Stomach (tissue), 9 donors: Measurements from ENCODE around the gene TES. TPM values are rescaled to one million over a fixed set of nuclear protein-coding genes. Genes with fewer than 3 reads are reported as not detected.
A peak's percentile ranks its signal among the peaks of the same experiment; 100 is the strongest.

Source experiments
- DNase-seq, 2 donors: peaks; one replicate each; pipeline versions ENCODE4 v3.0.0 to v3.0.0-alpha.2; 2013 to 2019
- H3K27ac ChIP-seq, 5 donors: fragments of 200-600 bp in 4 of 5; sonication (generic) in 4 of 5; one replicate each; pipeline ENCODE4 v1.5.1; 2013 to 2019; ENCODE audit warnings: mild to moderate bottlenecking in 1 of 5, moderate library complexity in 1 of 5
- H3K27me3 ChIP-seq, 3 donors: fragments of 200-600 bp; sonication (generic); one replicate each; pipeline ENCODE4 v1.5.1; 2017 to 2019; ENCODE audit warnings: mixed run types in 1 of 3
- H3K36me3 ChIP-seq, 4 donors: fragments of 200-600 bp; sonication (generic); 1 replicate in 3 of 4; 2 replicates in 1 of 4; pipeline ENCODE4 v1.5.1; 2016 to 2019
- H3K4me1 ChIP-seq, 4 donors: fragments of 200-600 bp; sonication (generic); one replicate each; pipeline ENCODE4 v1.5.1; 2016 to 2019
- H3K4me3 ChIP-seq, 4 donors: fragments of 200-600 bp; sonication (generic) in 3 of 4; one replicate each; pipeline ENCODE4 v1.5.1; 2016 to 2019; ENCODE audit warnings: mild to moderate bottlenecking in 1 of 4
- H3K9me3 ChIP-seq, 4 donors: fragments of 200-600 bp; sonication (generic); one replicate each; pipeline ENCODE4 v1.5.1; 2016 to 2019
- CTCF ChIP-seq, 7 experiments: fragments of 450-650 bp in 4 of 7; fragments of 200-600 bp in 3 of 7; sonication (generic) in 3 of 7; IDR thresholded peaks; one replicate each; pipeline ENCODE4 v1.5.1; 2016 to 2019; ENCODE audit warnings: antibody characterized with exemption in 7 of 7, control low read depth in 2 of 7, mild to moderate bottlenecking in 1 of 7
- EP300 ChIP-seq: sonication (generic); formaldehyde crosslinking; IDR thresholded peaks from one replicate; pipeline ENCODE4 v1.6.1; 2017; ENCODE audit warnings: antibody characterized with exemption
- POLR2A ChIP-seq, 4 donors: fragments of 450-650 bp; IDR thresholded peaks; one replicate each; pipeline ENCODE4 v1.6.1; 2016; ENCODE audit warnings: antibody characterized with exemption in 4 of 4, control low read depth in 2 of 4, mild to moderate bottlenecking in 1 of 4, moderate library complexity in 1 of 4
- POLR2AphosphoS5 ChIP-seq, 3 donors: sonication (generic); formaldehyde crosslinking; IDR thresholded peaks; one replicate each; pipeline ENCODE4 v1.6.1; 2016; ENCODE audit warnings: antibody characterized with exemption in 3 of 3
- WGBS, 5 donors: extraction: QIAGEN DNeasy Blood & Tissue Kit in 3 of 5; methylation state at CpG; one replicate each; pipeline versions ENCODE4 v1.1.5 to v1.1.7; 2013 to 2018; 5-methylcytosine and 5-hydroxymethylcytosine counted together
- intact Hi-C: fragments of 100-400 bp; cut with DNase I; formaldehyde crosslinking; loops from one replicate; pipeline ENCODE4 v1.15.1; 2023; ENCODE audit warnings: low total_unique reads
- polyA plus RNA-seq, 3 donors: library from polyadenylated mRNA; stranded (reverse); fragments of 200-250 nt; gene quantifications; one replicate each; pipeline ENCODE4 v1.2.3, GENCODE V29; 2013
- total RNA-seq, 5 donors: library from RNA; depleted of rRNA; stranded (reverse); fragments of >200 nt; gene quantifications; one replicate each; pipeline versions ENCODE4 v1.1.0 to v1.2.3, GENCODE V29; 2014 to 2016
- donor health status: healthy with polysubstance abuse.
- donor health status: Bipolar disorder and iron deficiency.
- donor health status: healthy.

The TES gene
- total and polyA plus RNA-seq, 8 donors, result 46.0 to 191 (median 119) TPM

- H3K9me3 ChIP-seq, result no peaks in the 10 kb centered on the region
- intact Hi-C loops, result no loop called here
- TF ChIP-seq EP300 (no peak), POLR2AphosphoS5 (IDR thresholded peaks at IDR 0.05) (no peak), CTCF (IDR thresholded peaks at IDR 0.05) (no peak), POLR2A (IDR thresholded peaks at IDR 0.05) (no peak)
- no peaks in the 10 kb centered on the region for H3K27me3 ChIP-seq
- H3K27ac ChIP-seq, result peak overlapping the region in 3 of 5 donors; percentile 95 to 97 (median 96)
- no peaks in the 10 kb centered on the region for H3K36me3 ChIP-seq
- 91 to 96% (median 93%) methylated on average over 6 of the region's 6 CpGs for whole genome bisulfite sequencing, 5 donors
- H3K4me3 ChIP-seq, result peak overlapping the region in 2 of 4 donors; percentile 61 to 63
- H3K4me1 ChIP-seq, result peaks cover 5 to 34% (median 23%) of the 10 kb centered on the region in 4 donors
- DNase-seq, result no peak
These were observed 723 bp upstream of the TES start for GRCh38 chr7:116209561-116210070.

DNA sequence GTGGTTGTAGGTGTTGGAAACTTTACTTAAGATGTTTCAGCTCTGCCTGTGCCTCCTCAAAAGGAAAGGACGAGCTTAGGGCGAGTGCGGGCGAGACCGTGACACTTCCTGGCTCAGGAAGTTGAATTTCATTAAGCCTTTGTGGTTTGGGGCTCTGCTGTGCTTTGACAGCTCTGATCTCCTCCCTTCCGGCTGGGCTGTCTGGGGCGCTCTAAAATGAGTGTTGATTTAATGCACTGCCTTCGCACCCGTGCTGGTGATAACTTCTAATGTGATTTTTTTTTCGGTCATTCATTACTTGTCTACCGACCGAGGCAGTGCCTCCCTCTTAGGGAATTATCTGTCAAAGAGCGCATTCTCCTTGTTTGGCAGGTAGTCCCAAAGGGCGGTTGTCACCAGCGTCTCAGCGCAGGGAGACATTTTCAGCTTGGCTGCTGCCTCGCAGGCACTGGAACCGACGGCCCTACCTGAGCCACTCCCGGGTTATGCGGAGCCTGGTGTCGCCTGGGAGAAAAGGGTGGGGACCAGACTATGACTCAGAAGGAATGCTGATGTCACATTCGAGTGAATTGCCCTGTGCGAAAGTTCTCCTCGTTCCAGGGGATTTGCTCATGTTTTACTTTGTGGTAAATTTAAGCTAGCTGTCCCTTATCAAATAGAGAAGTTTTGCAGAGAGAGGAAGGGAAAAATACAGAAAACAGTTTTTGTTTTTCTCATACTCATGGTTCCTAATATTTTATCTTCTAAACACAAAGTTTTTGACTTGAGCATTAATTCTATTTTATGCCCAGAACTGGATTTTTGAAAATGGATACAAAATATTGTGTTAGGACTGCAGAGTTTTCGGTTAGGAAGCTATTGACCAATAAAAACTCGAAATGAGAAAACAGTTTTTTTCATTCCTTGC is 920 bp downstream of the TES start:
- intact Hi-C loops, result no loop called here
- peak; percentile 88 to 95 for DNase-seq

DNA sequence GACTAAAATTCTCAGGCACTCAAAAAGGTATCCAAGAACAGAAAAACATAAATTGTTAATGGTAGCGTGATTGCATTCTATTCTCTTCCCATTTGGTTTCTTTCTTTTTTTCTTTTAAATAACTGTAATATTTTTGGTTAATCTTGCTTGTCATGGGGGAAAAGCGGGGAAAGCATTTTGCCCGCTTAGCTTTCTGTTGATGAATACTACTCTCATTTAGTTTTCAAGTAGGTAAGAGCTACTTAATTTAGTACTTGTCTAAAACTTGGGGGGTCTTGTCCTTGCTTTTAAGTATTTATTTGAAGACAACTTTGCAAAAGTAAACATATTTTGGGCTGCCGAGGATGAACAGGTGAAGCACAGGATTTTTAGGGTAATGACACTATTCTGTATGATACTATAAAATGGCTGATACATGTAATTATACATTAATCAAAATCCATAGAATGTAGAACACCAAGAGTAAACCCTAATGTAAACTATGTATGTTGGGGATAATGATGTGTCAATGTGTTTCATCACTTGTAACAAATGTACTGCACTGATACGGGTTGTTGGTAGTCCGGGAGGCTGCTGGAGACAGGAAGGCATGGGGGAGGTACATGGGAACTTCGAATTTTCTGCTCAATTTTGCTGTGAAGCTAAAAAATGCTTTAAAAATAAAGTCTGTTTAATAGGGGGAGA is 1.7 kb downstream of the TES start:
- TF ChIP-seq POLR2A (IDR thresholded peaks at IDR 0.05) (no peak), POLR2AphosphoS5 (IDR thresholded peaks at IDR 0.05) (no peak), EP300 (no peak), CTCF (IDR thresholded peaks at IDR 0.05) (no peak)
- Histone ChIP-seq H3K27me3 (no peaks in the 10 kb centered on the region), H3K27ac (peak overlapping the region in 4 of 5 donors; percentile 95 to 97 (median 96)), H3K9me3 (no peaks in the 10 kb centered on the region), H3K4me3 (peak overlapping the region; percentile 61 to 82 (median 70)), H3K4me1 (peaks cover 15 to 55% (median 45%) of the 10 kb centered on the region in 4 donors), H3K36me3 (no peaks in the 10 kb centered on the region)
- DNase-seq, result peak in 1 of 2 donors; percentile 35
- WGBS, 5 donors, result 22 to 32% (median 26%) methylated on average over 7 of the region's 7 CpGs
- intact Hi-C loops, result no loop called here

More for the DNA sequence above, 920 bp downstream of the TES start:
- H3K9me3 ChIP-seq, result no peaks in the 10 kb centered on the region
- peak overlapping the region; percentile 95 to 98 (median 96) for H3K27ac ChIP-seq
- H3K36me3 ChIP-seq, result no peaks in the 10 kb centered on the region
- TF ChIP-seq EP300, result no peak
- TF ChIP-seq CTCF (IDR thresholded peaks at IDR 0.05), result no peak
- peak; percentile 96 to 99 (median 98) for TF ChIP-seq POLR2AphosphoS5 (IDR thresholded peaks at IDR 0.05)
- peak in 2 of 4 donors; percentile 88 to 98 for TF ChIP-seq POLR2A (IDR thresholded peaks at IDR 0.05)
- peaks cover 10 to 47% (median 37%) of the 10 kb centered on the region in 4 donors for H3K4me1 ChIP-seq
- WGBS, 5 donors, result 1% methylated on average over 27 of the region's 27 CpGs
- H3K27me3 ChIP-seq, result no peaks in the 10 kb centered on the region
- peak overlapping the region; percentile 61 to 82 (median 70) for H3K4me3 ChIP-seq

DNA sequence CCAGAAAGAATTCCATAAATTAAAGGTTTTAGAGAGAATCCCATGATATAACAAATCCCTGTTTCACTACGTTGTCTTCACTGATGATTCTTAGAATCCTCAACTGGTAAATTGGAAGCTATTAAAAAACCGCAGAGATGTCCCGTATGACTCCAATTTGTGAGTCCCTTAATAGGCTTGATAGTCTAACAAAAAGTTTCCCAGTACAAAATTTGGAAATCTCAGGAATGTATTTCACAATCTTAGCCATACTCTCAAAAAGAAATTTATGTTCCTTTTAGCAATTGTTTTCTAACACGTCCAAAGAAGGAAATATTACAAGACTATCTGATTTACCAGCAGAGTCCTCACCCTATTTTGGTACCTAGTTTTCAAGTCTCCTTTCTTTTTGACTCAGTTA is 2.5 kb downstream of the TES start:
- no peaks in the 10 kb centered on the region for H3K27me3 ChIP-seq
- TF ChIP-seq POLR2A (IDR thresholded peaks at IDR 0.05) (no peak), CTCF (IDR thresholded peaks at IDR 0.05) (no peak), EP300 (no peak), POLR2AphosphoS5 (IDR thresholded peaks at IDR 0.05) (peak in 2 of 3 donors; percentile 23 to 33)
- H3K9me3 ChIP-seq, result no peaks in the 10 kb centered on the region
- 37 to 67% (median 50%) methylated on average over 4 of the region's 4 CpGs for WGBS, 5 donors
- H3K36me3 ChIP-seq, result no peaks in the 10 kb centered on the region
- intact Hi-C loops, result no loop called here
- peak overlapping the region in 3 of 4 donors; percentile 61 to 82 (median 78) for H3K4me3 ChIP-seq
- H3K4me1 ChIP-seq, result peaks cover 23 to 62% (median 53%) of the 10 kb centered on the region in 4 donors
- peak overlapping the region in 4 of 5 donors; percentile 95 to 97 (median 96) for H3K27ac ChIP-seq
- no peak for DNase-seq
